GM15510 (cell line): Measurements from ENCODE around the gene E2F3.

ENCODE experiments used
- POLR2A ChIP-seq: IDR thresholded peaks from 3 replicates; pipeline ENCODE4 v1.6.1; 2011; ENCODE audit warnings: borderline replicate concordance; ENCODE audit not compliant: insufficient read length; ENCODE audit errors: extremely low read depth

E2F3 gene

GRCh38 chr6:20436719-20437118 lies 35.0 kb downstream of the E2F3 start:
- no peak for TF ChIP-seq POLR2A

DNA sequence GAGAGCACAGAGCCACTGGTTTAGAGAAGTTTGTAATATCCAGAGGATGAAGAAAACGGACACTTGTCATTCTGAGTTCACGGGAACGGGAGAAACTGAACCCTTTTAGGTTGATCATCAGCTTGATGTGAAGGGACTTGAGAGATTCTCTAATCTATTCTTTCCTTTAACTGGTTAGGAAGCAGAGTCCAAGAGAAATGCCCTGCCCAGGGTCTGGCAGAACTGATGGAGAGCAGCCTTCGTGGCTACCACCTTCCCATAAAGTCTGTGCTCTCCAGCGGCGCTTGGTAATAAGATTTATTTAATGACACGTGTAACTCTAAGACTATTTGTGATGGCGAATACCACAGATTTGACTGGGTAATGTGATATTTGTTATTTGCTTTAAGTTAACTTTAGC lies 36.0 kb downstream of the E2F3 start:
- TF ChIP-seq POLR2A: no peak

GRCh38 chr6:20438462-20439070 lies 36.9 kb downstream of the E2F3 start:
- TF ChIP-seq POLR2A: no peak

DNA sequence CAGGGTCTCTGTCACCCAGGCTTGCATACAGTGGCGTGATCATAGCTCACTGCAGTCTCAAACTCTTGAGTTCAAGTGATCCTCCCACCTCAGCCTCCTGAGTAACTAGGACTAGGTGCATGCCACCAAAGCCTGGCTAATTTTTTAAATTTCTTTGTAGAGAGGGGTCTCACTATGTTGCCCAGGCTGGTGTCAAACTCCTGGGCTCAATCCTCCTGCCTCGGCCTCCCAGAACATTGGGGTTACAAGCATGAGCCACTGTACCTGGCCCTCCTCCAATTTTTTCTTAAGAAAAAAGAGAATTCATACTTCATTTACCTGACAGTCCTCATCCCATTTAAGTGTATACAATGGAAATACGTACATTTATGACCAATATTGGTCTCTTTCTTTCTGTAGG lies 37.9 kb downstream of the E2F3 start:
- TF ChIP-seq POLR2A: no peak

DNA sequence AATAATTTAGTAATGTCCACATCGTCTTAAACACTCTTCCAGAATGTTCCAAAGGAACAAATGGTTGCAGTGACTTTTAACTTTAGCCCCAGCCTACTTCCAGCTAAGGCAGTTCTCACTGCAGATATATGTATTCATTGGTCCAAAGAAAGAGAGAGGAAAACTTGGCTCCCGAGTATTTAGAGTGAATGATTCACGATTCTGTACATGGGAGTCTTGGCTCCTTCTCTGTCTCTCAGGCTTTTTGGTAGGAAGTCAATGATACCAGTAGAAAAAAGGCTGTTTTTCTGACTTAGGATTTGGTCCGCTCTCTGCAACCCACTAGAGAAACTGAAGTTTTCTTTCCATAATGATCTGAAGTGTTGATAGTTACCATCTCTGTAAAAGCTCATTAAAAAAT lies 38.6 kb downstream of the E2F3 start:
- no peak for TF ChIP-seq POLR2A

DNA sequence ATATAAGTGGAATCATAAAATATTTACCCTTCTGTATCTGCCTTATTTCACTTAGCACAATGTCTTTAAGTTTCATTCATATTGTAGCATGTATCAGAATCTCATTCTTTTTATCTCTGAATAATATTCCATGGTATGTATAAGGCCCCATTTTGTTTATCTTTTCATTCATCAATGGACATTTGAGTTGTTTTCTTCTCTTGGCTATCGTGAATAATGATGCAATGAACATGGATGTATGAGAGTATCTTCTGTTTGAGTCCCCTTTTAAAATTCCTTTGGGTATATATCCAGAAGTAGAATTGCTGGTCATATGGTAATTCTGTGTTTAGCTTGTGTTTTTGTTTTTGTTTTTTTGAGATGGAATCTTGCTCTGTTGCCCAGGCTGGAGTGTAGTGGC lies 39.6 kb downstream of the E2F3 start:
- TF ChIP-seq POLR2A: no peak

DNA sequence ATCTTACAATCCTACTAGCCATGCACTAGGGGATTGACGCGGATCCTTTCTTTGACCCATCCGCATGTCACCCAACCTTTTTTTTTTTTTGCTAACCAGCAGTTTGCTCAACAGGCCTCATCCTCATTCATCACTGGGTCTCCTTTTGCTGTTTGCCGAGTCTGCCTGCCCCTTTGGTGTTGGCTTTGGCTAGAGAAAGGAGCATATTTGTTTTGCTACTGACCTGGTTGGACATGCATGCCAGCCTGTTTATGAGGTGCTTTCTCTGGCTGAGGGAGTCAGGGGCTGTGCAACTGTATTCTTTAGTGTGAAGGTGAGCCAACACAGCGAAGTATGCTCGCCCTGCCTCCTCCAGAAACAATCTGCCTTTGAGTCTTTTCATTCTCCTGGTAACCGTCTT lies 40.2 kb downstream of the E2F3 start:
- TF ChIP-seq POLR2A: no peak

GRCh38 chr6:20444786-20445271 lies 43.1 kb downstream of the E2F3 start:
- no peak for TF ChIP-seq POLR2A

DNA sequence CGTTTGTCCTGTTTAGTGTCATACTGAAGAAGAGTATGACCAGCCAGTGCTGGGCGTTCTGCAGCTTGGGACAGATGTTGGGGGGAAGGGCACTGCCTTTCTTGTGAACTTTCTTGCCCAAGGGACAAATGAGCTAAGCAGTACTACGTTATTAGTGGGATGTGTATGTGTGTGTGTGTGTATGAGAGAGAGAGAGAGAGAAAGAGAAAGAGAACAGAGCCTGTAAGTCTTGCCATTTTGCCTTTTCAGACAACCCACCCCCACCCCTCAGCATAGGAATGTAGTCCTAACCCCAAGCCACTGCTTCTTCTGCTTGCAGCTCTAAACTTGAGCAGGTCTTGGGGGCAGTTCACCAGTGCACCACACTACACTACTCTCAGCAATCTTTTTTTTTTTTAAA lies 45.5 kb downstream of the E2F3 start:
- TF ChIP-seq POLR2A: no peak

- no peak for TF ChIP-seq POLR2A
Observed at GRCh38 chr6:20447581-20448132, 46.0 kb downstream of the E2F3 start.

- TF ChIP-seq POLR2A: no peak
Observed at GRCh38 chr6:20448828-20449227, 47.1 kb downstream of the E2F3 start.

DNA sequence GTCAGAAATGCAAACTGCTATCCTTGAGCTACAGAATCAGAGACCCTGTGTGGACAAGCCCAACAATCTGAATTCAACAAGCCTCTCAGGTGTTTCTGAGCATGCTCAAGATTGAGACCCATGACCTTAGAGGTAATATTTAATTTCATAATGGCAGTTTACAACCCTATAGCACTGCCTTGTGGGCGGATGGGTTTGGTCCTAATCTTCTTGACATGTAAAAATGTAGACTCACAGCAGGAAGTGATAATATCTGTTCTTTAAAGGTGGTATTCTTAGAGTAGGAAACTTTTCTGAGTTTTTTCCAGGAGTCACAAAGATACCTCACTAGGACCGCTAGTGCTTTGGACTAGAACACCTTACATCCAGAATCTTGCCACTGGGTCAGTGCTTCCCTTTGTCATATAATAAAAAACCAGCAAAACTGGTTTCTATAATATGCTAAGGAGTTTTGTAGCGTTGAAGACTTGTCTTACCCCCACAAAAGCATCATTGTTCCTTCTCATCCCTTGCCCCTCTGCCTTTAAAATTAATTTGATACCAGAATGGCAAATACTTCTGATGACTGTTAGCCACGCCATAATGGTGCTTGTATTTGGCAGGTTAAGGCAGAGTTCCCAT lies 52.6 kb downstream of the E2F3 start:
- TF ChIP-seq POLR2A: no peak

- no peak for TF ChIP-seq POLR2A
Observed at GRCh38 chr6:20455251-20455940, 53.7 kb downstream of the E2F3 start.

- TF ChIP-seq POLR2A: no peak
Observed at GRCh38 chr6:20458027-20458894, 56.6 kb downstream of the E2F3 start.

GRCh38 chr6:20459682-20460081 lies 58.0 kb downstream of the E2F3 start:
- TF ChIP-seq POLR2A: no peak
